ENCODE results near the gene ABHD17C. TPM values are rescaled to one million over a fixed set of nuclear protein-coding genes. Genes with fewer than 3 reads are reported as not detected.

The ABHD17C gene
- polyA plus RNA-seq, 1 donor (not counting 4 experiments of a cell fraction or from before 2014, with no cell fraction given) = 23.3 TPM

DNA sequence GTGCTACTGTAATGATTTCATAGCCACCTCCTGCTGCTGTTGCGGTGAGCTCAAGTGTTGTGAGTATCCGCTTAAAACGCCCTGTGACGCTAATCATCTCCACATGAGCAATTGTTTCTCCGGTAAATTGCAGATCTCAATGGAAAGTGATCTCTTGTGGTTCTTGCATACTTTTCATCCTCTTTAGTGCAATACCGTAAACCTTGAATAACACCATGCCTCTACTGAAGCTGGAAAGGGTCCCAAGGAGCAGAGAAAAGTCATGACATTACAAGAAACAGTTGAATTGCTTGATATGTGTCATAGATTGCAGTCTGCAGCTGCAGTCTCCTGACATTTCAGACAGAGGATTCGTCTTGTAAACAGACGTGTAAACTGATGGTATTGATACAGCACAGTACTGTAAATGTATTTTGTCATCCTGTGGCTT lies 78.0 kb downstream of the ABHD17C start:
- H3K9me3 ChIP-seq (ENCODE audit: control insufficient read depth, low read depth, low read length) = no peaks in the 10 kb centered on the region
- no peak overlapping the region for H3K9ac ChIP-seq (ENCODE audit: control insufficient read depth, extremely low read depth, insufficient read depth, low read length)
- H3K36me3 ChIP-seq (ENCODE audit: control insufficient read depth in 2 of 2, extremely low read depth in 1 of 2, insufficient read depth in 2 of 2, low read length in 2 of 2) = no peaks in the 10 kb centered on the region
- H2AFZ ChIP-seq (ENCODE audit: control insufficient read depth, low read length) = no peak overlapping the region
- TF ChIP-seq, protein P1, sequence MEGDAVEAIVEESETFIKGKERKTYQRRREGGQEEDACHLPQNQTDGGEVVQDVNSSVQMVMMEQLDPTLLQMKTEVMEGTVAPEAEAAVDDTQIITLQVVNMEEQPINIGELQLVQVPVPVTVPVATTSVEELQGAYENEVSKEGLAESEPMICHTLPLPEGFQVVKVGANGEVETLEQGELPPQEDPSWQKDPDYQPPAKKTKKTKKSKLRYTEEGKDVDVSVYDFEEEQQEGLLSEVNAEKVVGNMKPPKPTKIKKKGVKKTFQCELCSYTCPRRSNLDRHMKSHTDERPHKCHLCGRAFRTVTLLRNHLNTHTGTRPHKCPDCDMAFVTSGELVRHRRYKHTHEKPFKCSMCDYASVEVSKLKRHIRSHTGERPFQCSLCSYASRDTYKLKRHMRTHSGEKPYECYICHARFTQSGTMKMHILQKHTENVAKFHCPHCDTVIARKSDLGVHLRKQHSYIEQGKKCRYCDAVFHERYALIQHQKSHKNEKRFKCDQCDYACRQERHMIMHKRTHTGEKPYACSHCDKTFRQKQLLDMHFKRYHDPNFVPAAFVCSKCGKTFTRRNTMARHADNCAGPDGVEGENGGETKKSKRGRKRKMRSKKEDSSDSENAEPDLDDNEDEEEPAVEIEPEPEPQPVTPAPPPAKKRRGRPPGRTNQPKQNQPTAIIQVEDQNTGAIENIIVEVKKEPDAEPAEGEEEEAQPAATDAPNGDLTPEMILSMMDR (optimal IDR thresholded peaks at IDR 0.05 in 1 of 3, IDR thresholded peaks at IDR 0.05 in 1 of 3, conservative IDR thresholded peaks at IDR 0.05 in 1 of 3; ENCODE audit: extremely low read depth in 1 of 3, insufficient read depth in 2 of 3, low read length in 3 of 3) = no peak
- TF ChIP-seq EZH2 (IDR thresholded peaks at IDR 0.05; ENCODE audit: low read length) = no peak
- no peaks in the 10 kb centered on the region for H3K9me1 ChIP-seq (ENCODE audit: control insufficient read depth, extremely low read depth, insufficient read depth, low read length)
- no peak for DNase-seq (ENCODE audit: low read depth, low spot score)
- H4K20me1 ChIP-seq (ENCODE audit: control insufficient read depth, extremely low read depth, insufficient read depth, low read length) = no peaks in the 10 kb centered on the region
- H3K4me2 ChIP-seq (ENCODE audit: control insufficient read depth, extremely low read depth, insufficient read depth, low read depth, low read length) = no peak overlapping the region
- H3K79me2 ChIP-seq (ENCODE audit: control insufficient read depth, insufficient read depth, low read length) = no peaks in the 10 kb centered on the region
- no peak overlapping the region for H3K4me3 ChIP-seq (ENCODE audit: control insufficient read depth in 2 of 3, extremely low read depth in 1 of 3, insufficient read depth in 2 of 3, low read depth in 1 of 3, low read length in 3 of 3)
- no peak overlapping the region for H3K27ac ChIP-seq (ENCODE audit: control insufficient read depth, insufficient read depth, low read length)
- no peak for FAIRE-seq
- H3K27me3 ChIP-seq (ENCODE audit: control insufficient read depth, extremely low read depth, insufficient read depth, low read length) = no peaks in the 10 kb centered on the region
- H3K4me1 ChIP-seq (ENCODE audit: control insufficient read depth, extremely low read depth, insufficient read depth, low read length) = peaks cover 21% of the 10 kb centered on the region
- dilution Hi-C loops (cut with MboI; ENCODE audit: extremely low pct_ligation_motif_present, low sequenced_read_pairs) = no loop called here

- Histone ChIP-seq H3K9me3 (ENCODE audit: control insufficient read depth, low read depth, low read length) (no peaks in the 10 kb centered on the region), H3K4me2 (ENCODE audit: control insufficient read depth, extremely low read depth, insufficient read depth, low read depth, low read length) (no peak overlapping the region), H4K20me1 (ENCODE audit: control insufficient read depth, extremely low read depth, insufficient read depth, low read length) (no peaks in the 10 kb centered on the region), H3K4me1 (ENCODE audit: control insufficient read depth, extremely low read depth, insufficient read depth, low read length) (peaks cover 28% of the 10 kb centered on the region), H3K27ac (ENCODE audit: control insufficient read depth, insufficient read depth, low read length) (no peak overlapping the region), H2AFZ (ENCODE audit: control insufficient read depth, low read length) (no peak overlapping the region), H3K36me3 (ENCODE audit: control insufficient read depth in 2 of 2, extremely low read depth in 1 of 2, insufficient read depth in 2 of 2, low read length in 2 of 2) (no peaks in the 10 kb centered on the region), H3K27me3 (ENCODE audit: control insufficient read depth, extremely low read depth, insufficient read depth, low read length) (no peaks in the 10 kb centered on the region), H3K9me1 (ENCODE audit: control insufficient read depth, extremely low read depth, insufficient read depth, low read length) (no peaks in the 10 kb centered on the region), H3K9ac (ENCODE audit: control insufficient read depth, extremely low read depth, insufficient read depth, low read length) (no peak overlapping the region), H3K4me3 (ENCODE audit: control insufficient read depth in 2 of 3, extremely low read depth in 1 of 3, insufficient read depth in 2 of 3, low read depth in 1 of 3, low read length in 3 of 3) (no peak overlapping the region), H3K79me2 (ENCODE audit: control insufficient read depth, insufficient read depth, low read length) (no peaks in the 10 kb centered on the region)
- FAIRE-seq = no peak
- TF ChIP-seq, protein P1 (optimal IDR thresholded peaks at IDR 0.05 in 1 of 3, IDR thresholded peaks at IDR 0.05 in 1 of 3, conservative IDR thresholded peaks at IDR 0.05 in 1 of 3; ENCODE audit: extremely low read depth in 1 of 3, insufficient read depth in 2 of 3, low read length in 3 of 3) = no peak
- no peak for TF ChIP-seq EZH2 (IDR thresholded peaks at IDR 0.05; ENCODE audit: low read length)
- DNase-seq (ENCODE audit: low read depth, low spot score) = no peak
- dilution Hi-C loops (cut with MboI; ENCODE audit: extremely low pct_ligation_motif_present, low sequenced_read_pairs) = no loop called here
Observed at GRCh38 chr15:80773792-80774352, 78.8 kb downstream of the ABHD17C start.

All from keratinocyte (primary cell).